Measurements from ENCODE around the gene PIP4K2C. TPM values are rescaled to one million over a fixed set of nuclear protein-coding genes. Genes with fewer than 3 reads are reported as not detected.
"Not testable (repeated sequence)": the region's sequence is repeated elsewhere in the genome, so short reads cannot be mapped to it uniquely, and the experiment has no call there.

PIP4K2C gene
- total RNA-seq, 1 donor from 2014 or later = 46.6 TPM

DNA sequence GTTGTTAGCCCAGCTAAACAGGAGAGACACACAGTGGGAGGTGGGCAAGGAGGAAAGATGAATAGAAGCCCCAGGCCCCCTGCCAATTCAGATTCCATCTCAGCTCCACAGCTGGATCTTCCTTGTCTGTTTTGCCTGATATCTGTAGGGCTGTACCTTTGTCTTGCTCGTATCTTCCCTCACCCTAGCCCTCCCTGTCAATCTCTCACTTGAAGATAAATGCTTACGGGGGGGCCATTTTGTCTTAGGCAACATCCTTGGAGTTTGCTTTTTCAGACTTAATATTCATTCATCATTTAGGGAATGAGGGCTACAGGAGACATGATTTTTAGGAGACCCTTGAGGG is 38.7 kb upstream of the PIP4K2C start:
- no peak for DNase-seq (ENCODE audit: low read depth)
- TF ChIP-seq CTCF (conservative IDR thresholded peaks at IDR 0.05; ENCODE audit: low read depth, low read length) = no peak
- H3K4me3 ChIP-seq (ENCODE audit: low read depth, low read length) = no peak overlapping the region

DNA sequence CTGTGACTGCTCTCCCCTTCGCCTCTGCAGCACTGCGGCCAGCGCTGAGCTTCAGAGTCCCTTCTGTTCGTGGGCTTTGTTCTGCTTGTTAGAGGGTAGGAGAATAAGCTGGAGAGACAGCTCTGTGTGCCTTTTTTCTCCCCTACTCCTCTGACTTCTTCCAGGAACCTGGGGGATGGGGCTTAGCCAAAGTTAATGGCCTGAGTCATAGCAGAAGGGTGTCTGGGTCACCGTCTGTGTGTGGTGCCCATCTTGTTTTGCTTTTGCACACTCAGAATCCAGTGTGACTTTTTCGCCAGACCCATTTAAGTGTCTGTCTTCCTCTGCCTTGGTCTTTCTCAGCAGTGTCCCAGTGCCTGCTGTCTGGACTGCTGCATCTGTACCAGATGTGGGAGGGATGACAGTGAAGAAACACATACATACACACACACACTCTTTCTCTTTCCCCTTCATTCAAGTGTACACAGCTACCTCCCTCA is 38.1 kb upstream of the PIP4K2C start:
- H3K4me3 ChIP-seq (ENCODE audit: low read depth, low read length) = no peak overlapping the region
- TF ChIP-seq CTCF (conservative IDR thresholded peaks at IDR 0.05; ENCODE audit: low read depth, low read length) = no peak
- no peak for DNase-seq (ENCODE audit: low read depth)

DNA sequence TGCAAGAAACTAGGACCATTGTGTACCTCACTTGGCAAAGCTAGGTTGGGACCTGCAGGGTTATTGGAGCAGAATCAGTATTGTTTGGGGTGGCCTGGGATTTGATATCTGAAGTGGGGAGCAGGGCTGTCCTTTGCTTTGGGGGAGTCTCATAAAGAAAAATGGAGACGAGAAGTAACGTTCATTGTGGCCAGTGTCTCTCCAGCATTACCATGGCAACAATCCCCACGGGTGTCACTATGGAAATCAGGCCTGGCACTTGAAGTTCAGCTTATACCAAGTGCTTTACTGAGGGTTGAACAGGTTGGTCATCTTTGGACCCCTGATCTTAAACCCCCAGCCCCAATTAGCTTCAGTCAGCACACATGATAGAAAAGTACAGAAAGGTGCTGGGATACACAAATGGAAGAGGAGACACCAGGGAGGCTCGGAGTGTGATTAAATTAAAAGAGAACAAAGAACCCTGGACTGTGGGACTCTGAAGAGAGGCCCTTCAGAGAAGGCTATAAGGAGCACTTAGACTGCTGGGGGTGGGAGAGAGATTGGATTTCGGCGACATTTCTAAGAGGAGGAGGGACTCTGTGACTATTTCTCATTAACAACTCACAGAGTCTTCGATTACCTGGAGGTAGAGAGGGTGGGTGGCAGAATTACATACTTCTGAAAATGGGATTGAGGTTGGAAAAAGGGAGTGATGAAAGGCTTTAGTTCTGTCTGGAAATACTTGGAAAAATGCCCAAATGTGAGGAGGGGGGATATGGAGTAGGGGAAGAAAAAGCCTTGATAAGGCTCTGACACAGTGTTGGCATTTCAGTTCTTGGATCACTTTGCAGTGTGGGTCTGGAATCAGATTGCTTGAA is 37.4 kb upstream of the PIP4K2C start:
- no peak overlapping the region for H3K4me3 ChIP-seq (ENCODE audit: low read depth, low read length)
- no peak for TF ChIP-seq CTCF (conservative IDR thresholded peaks at IDR 0.05; ENCODE audit: low read depth, low read length)
- DNase-seq (ENCODE audit: low read depth) = no peak

GRCh38 chr12:57554453-57554852 is 36.5 kb upstream of the PIP4K2C start:
- DNase-seq (ENCODE audit: low read depth) = no peak
- no peak for TF ChIP-seq CTCF (conservative IDR thresholded peaks at IDR 0.05; ENCODE audit: low read depth, low read length)
- no peak overlapping the region for H3K4me3 ChIP-seq (ENCODE audit: low read depth, low read length)

DNA sequence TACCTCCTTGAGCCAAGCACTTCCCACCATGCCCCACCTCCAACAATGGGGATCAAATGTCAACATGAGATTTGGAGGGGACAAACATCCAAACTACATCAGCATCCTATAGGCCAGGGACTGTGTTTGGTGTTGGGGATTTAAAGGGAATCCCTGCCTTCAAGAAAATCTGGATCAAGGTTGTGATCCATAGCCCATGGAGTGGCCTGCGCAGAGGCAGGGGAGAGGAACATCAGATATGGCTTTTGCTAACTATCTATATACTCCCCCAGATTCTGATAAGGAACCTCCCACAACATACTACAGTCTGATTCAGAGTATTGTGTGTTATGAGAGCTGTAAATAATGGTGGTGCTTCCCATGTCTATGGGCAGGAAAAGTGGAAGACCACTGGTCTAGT is 36.1 kb upstream of the PIP4K2C start:
- DNase-seq (ENCODE audit: low read depth) = no peak
- no peak overlapping the region for H3K4me3 ChIP-seq (ENCODE audit: low read depth, low read length)
- no peak for TF ChIP-seq CTCF (conservative IDR thresholded peaks at IDR 0.05; ENCODE audit: low read depth, low read length)

- DNase-seq (ENCODE audit: low read depth) = no peak
- TF ChIP-seq CTCF (conservative IDR thresholded peaks at IDR 0.05; ENCODE audit: low read depth, low read length) = no peak
- H3K4me3 ChIP-seq (ENCODE audit: low read depth, low read length) = no peak overlapping the region
These were observed 32.1 kb upstream of the PIP4K2C start for GRCh38 chr12:57558864-57559263.

GRCh38 chr12:57560516-57560915 is 30.5 kb upstream of the PIP4K2C start:
- no peak for TF ChIP-seq CTCF (conservative IDR thresholded peaks at IDR 0.05; ENCODE audit: low read depth, low read length)
- no peak for DNase-seq (ENCODE audit: low read depth)
- H3K4me3 ChIP-seq (ENCODE audit: low read depth, low read length) = no peak overlapping the region

- not testable (repeated sequence) for DNase-seq (ENCODE audit: low read depth); H3K4me3 ChIP-seq (ENCODE audit: low read depth, low read length)
These were observed 29.9 kb upstream of the PIP4K2C start for GRCh38 chr12:57561117-57561516.

All from epithelial cell of proximal tubule (primary cell).